GM12875 (cell line): ENCODE measurements around the gene SEMA3C.

Experiments used
- H3K4me3 ChIP-seq: one replicate; pipeline ENCODE4 v1.5.1; 2011; ENCODE audit warnings: low read depth, low read length, control low read depth
- CTCF ChIP-seq: IDR thresholded peaks from 2 replicates; pipeline ENCODE4 v1.5.1; 2011; ENCODE audit warnings: low read depth, mild to moderate bottlenecking, control low read depth, inconsistent platforms, low read length, moderate library complexity, borderline replicate concordance; ENCODE audit not compliant: insufficient read depth

SEMA3C gene

GRCh38 chr7:80783678-80784327 is 135.0 kb downstream of the SEMA3C start:
- no peak overlapping the region for H3K4me3 ChIP-seq
- TF ChIP-seq CTCF, result no peak

- no peak overlapping the region for H3K4me3 ChIP-seq
- TF ChIP-seq CTCF, result no peak
Measured at GRCh38 chr7:80783186-80783677, 135.6 kb downstream of the SEMA3C start.

- no peak overlapping the region for H3K4me3 ChIP-seq
- no peak for TF ChIP-seq CTCF
Measured at GRCh38 chr7:80781561-80781979, 137.3 kb downstream of the SEMA3C start.

- no peak overlapping the region for H3K4me3 ChIP-seq
- no peak for TF ChIP-seq CTCF
Measured at GRCh38 chr7:80781146-80781545, 137.7 kb downstream of the SEMA3C start.

- no peak for TF ChIP-seq CTCF
Measured at GRCh38 chr7:80779456-80779855, 139.4 kb downstream of the SEMA3C start.

GRCh38 chr7:80775897-80776296 is 143.0 kb downstream of the SEMA3C start:
- H3K4me3 ChIP-seq, result no peak overlapping the region
- TF ChIP-seq CTCF, result no peak

More at GRCh38 chr7:80779456-80779855, 139.4 kb downstream of the SEMA3C start:
- no peak overlapping the region for H3K4me3 ChIP-seq

- no peak for TF ChIP-seq CTCF
- no peak overlapping the region for H3K4me3 ChIP-seq
Measured at GRCh38 chr7:80775482-80775881, 143.4 kb downstream of the SEMA3C start.
